Pancreas (tissue), 10 donors: Measurements from ENCODE around the gene LGI4. TPM values are rescaled to one million over a fixed set of nuclear protein-coding genes. Genes with fewer than 3 reads are reported as not detected.

Source experiments
- ATAC-seq, 4 donors: fragments of 200-7000 bp; cut with Tn5 transposase; one replicate each; pipeline versions ENCODE4 v1.8.0 to v1.9.1; 2020; ENCODE audit warnings: mild to moderate bottlenecking in 4 of 4, moderate library complexity in 4 of 4
- DNase-seq, 6 donors: peaks; one replicate each; pipeline ENCODE4 v3.0.0-alpha.2; 2020
- FAIRE-seq: peaks from 2 replicates; lab custom pipeline; 2012; peaks lifted over from hg19 to GRCh38; lab: Jason Lieb, UNC
- H3K27ac ChIP-seq, 4 donors: fragments of 200-600 bp; sonication (generic); 1 replicate in 3 of 4; 2 replicates in 1 of 4; pipeline versions ENCODE4 v1.5.0 to v1.8.0; 2020
- H3K27me3 ChIP-seq, 4 donors: fragments of 200-600 bp; one replicate each; pipeline ENCODE4 v1.8.0; 2021
- H3K36me3 ChIP-seq, 3 donors: fragments of 200-600 bp; sonication (generic) in 1 of 3; one replicate each; pipeline versions ENCODE4 v1.5.0 to v1.8.0; 2020 to 2021
- H3K4me1 ChIP-seq, 3 donors: fragments of 200-600 bp; one replicate each; pipeline ENCODE4 v1.8.0; 2021
- H3K4me3 ChIP-seq, 4 donors: fragments of 200-600 bp; sonication (generic) in 2 of 4; one replicate each; pipeline versions ENCODE4 v1.5.0 to v1.8.0; 2020 to 2021
- H3K9me3 ChIP-seq, 4 donors: fragments of 200-600 bp; one replicate each; pipeline ENCODE4 v1.8.0; 2021
- WGBS, 2 donors: extraction: QIAGEN DNeasy Blood & Tissue Kit; methylation state at CpG; one replicate each; pipeline ENCODE4 v1.1.7; 2013; 5-methylcytosine and 5-hydroxymethylcytosine counted together
- intact Hi-C, 3 donors: fragments of 100-400 bp; cut with DNase I; formaldehyde crosslinking; loops; one replicate each; pipeline versions ENCODE4 v1.11.1 to v1.14.2; 2022
- polyA plus RNA-seq, 2 donors: library from polyadenylated mRNA; stranded (reverse); fragments of 200-250 nt; gene quantifications; one replicate each; pipeline ENCODE4 v1.2.3, GENCODE V29; 2013
- total RNA-seq, 6 donors: library from RNA; stranded (reverse); fragmentation: NEBNext Ultra II Directional in 4 of 6; extraction: Animal tissue kit (Norgen Biotek cat#: 25700) in 4 of 6; gene quantifications; one replicate each; pipeline versions ENCODE4 v1.2.1 to v1.2.4, GENCODE V29; 2021 to 2023
- TF ChIP-seq, protein P1 (sequence below), 4 donors: fragments of 200-600 bp; sonication (generic) in 3 of 4; IDR thresholded peaks; one replicate each; pipeline versions ENCODE4 v1.5.0 to v1.8.0; 2021; ENCODE audit warnings: antibody characterized with exemption in 4 of 4
- donor health status: healthy with polysubstance abuse.
- donor health status: DM: no; HTN: no; CAD: no; lungs with moderate emphysema.
- donor health status: DM: no; HTN: no; CAD: no.
- donor health status: control.
- donor health status: control.
- donor health status: Bipolar disorder and iron deficiency.
- donor health status: DM: yes; HTN: yes; CAD: no.
- donor health status: DM: no; HTN: no; CAD: no.
- donor health status: DM: no; HTN: no; CAD: no.
- donor health status: DM: yes; HTN: yes; CAD: no.

LGI4 gene
- total and polyA plus RNA-seq, 8 donors: 0.38 to 17.9 (median 2.2) TPM

GRCh38 chr19:35177377-35178274, 42.8 kb upstream of the LGI4 start:
- H3K27ac ChIP-seq: no peak overlapping the region
- H3K27me3 ChIP-seq: no peaks in the 10 kb centered on the region
- intact Hi-C loops: no loop called here
- no peak for ATAC-seq
- 68 to 70% methylated on average over 7 of the region's 7 CpGs for WGBS, 2 donors
- no peaks in the 10 kb centered on the region for H3K4me1 ChIP-seq
- TF ChIP-seq, protein P1, sequence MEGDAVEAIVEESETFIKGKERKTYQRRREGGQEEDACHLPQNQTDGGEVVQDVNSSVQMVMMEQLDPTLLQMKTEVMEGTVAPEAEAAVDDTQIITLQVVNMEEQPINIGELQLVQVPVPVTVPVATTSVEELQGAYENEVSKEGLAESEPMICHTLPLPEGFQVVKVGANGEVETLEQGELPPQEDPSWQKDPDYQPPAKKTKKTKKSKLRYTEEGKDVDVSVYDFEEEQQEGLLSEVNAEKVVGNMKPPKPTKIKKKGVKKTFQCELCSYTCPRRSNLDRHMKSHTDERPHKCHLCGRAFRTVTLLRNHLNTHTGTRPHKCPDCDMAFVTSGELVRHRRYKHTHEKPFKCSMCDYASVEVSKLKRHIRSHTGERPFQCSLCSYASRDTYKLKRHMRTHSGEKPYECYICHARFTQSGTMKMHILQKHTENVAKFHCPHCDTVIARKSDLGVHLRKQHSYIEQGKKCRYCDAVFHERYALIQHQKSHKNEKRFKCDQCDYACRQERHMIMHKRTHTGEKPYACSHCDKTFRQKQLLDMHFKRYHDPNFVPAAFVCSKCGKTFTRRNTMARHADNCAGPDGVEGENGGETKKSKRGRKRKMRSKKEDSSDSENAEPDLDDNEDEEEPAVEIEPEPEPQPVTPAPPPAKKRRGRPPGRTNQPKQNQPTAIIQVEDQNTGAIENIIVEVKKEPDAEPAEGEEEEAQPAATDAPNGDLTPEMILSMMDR (IDR thresholded peaks at IDR 0.05): no peak
- H3K9me3 ChIP-seq: no peaks in the 10 kb centered on the region
- H3K4me3 ChIP-seq: no peak overlapping the region
- no peaks in the 10 kb centered on the region for H3K36me3 ChIP-seq
- FAIRE-seq: no peak
- DNase-seq: no peak

DNA sequence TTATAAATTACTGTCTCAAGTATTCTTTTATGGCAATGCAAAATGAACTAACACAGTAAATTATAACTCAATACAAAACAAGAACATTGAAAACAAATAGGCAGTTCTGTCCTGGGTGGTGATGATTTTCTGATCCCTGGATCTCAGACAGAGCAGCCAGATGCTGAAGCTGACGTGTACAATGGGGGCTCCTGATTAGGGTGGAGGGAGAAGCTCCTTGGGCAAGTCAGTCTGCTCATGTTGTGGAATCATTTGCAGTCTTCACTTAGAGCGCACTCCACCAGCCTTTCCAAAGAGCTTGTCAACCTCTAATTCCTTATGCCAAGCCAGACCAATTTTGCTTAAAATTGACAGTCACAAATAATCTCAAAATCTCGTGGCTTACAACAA, 41.3 kb upstream of the LGI4 start:
- ATAC-seq (no peak), FAIRE-seq (no peak), DNase-seq (no peak)
- Histone ChIP-seq H3K9me3 (no peaks in the 10 kb centered on the region), H3K36me3 (no peaks in the 10 kb centered on the region), H3K27me3 (no peaks in the 10 kb centered on the region), H3K27ac (no peak overlapping the region), H3K4me3 (no peak overlapping the region), H3K4me1 (no peaks in the 10 kb centered on the region)
- intact Hi-C loops: no loop called here
- 69 to 71% methylated on average over 3 of the region's 3 CpGs for WGBS, 2 donors
- TF ChIP-seq, protein P1 (IDR thresholded peaks at IDR 0.05): no peak

GRCh38 chr19:35174226-35174625, 39.4 kb upstream of the LGI4 start:
- no peaks in the 10 kb centered on the region for H3K4me1 ChIP-seq
- DNase-seq (no peak), ATAC-seq (no peak), FAIRE-seq (no peak)
- no peaks in the 10 kb centered on the region for H3K27me3 ChIP-seq
- no peaks in the 10 kb centered on the region for H3K36me3 ChIP-seq
- 86 to 87% methylated on average over 6 of the region's 6 CpGs for WGBS, 2 donors
- H3K27ac ChIP-seq: no peak overlapping the region
- H3K9me3 ChIP-seq: no peaks in the 10 kb centered on the region
- H3K4me3 ChIP-seq: no peak overlapping the region
- intact Hi-C loops: no loop called here
- TF ChIP-seq, protein P1 (IDR thresholded peaks at IDR 0.05): no peak

- intact Hi-C loops: no loop called here
- WGBS, 2 donors: 38 to 58% methylated on average over 3 of the region's 3 CpGs
Observed at GRCh38 chr19:35171730-35172129, 36.9 kb upstream of the LGI4 start.

More at GRCh38 chr19:35171730-35172129, 36.9 kb upstream of the LGI4 start:
- H3K27ac ChIP-seq: no peak overlapping the region
- no peak for ATAC-seq
- DNase-seq: no peak
- H3K27me3 ChIP-seq: no peaks in the 10 kb centered on the region
- FAIRE-seq: no peak
- no peak overlapping the region for H3K4me3 ChIP-seq
- no peaks in the 10 kb centered on the region for H3K9me3 ChIP-seq
- TF ChIP-seq, protein P1 (IDR thresholded peaks at IDR 0.05): no peak
- no peaks in the 10 kb centered on the region for H3K36me3 ChIP-seq
- no peaks in the 10 kb centered on the region for H3K4me1 ChIP-seq
